ENCODE data around the gene NUP188. TPM values are rescaled to one million over a fixed set of nuclear protein-coding genes. Genes with fewer than 3 reads are reported as not detected.
A peak's percentile ranks its signal among the peaks of the same experiment; 100 is the strongest.

The NUP188 gene
- total and polyA plus RNA-seq, 2 of the 13 experiments (the other 11 are each of a cell fraction or from before 2014, with no cell fraction given) = 28.0 to 38.5 TPM

- Histone ChIP-seq H3K9ac (ENCODE audit: insufficient read depth, low read depth, low read length) (peak overlapping the region; percentile 14), H3K27ac (ENCODE audit: extremely low read length, insufficient read depth, low read length) (peak overlapping the region; percentile 74), H3K27me3 (ENCODE audit: control insufficient read depth in 1 of 2, insufficient read depth in 2 of 2, low read length in 2 of 2) (no peaks in the 10 kb centered on the region), H3K4me3 (replicated peaks in 1 of 3; ENCODE audit: insufficient read depth in 1 of 3, low read depth in 2 of 3, low read length in 3 of 3) (peak overlapping the region in 1 of 3 experiments; percentile 33; a peak in 1 of 6 replicates), H3K9me3 (ENCODE audit: low read length) (no peaks in the 10 kb centered on the region), H3K4me1 (ENCODE audit: insufficient read depth, low read length) (peaks cover 97% of the 10 kb centered on the region), H3K36me3 (replicated peaks in 1 of 2; ENCODE audit: control insufficient read depth in 1 of 2, insufficient read depth in 2 of 2, low read length in 2 of 2) (peaks cover 7 to 16% of the 10 kb centered on the region in 2 experiments), H2AFZ (ENCODE audit: low read length) (no peak overlapping the region), H3K79me2 (ENCODE audit: insufficient read depth, low read length) (peaks cover 9% of the 10 kb centered on the region), H4K20me1 (ENCODE audit: insufficient read depth, low read length) (no peaks in the 10 kb centered on the region), H3K4me2 (ENCODE audit: low read depth, low read length) (peak overlapping the region; percentile 27; the same call in 1 of the 2 replicates)
- DNase-seq (ENCODE audit: low spot score) (no peak), FAIRE-seq (no peak), ATAC-seq (no peak)
- ChIA-PET CTCF (ENCODE audit: low intra/inter-chr PET ratio, low total read pairs) (no interaction called here), POLR2A (interaction anchor here (0.7 to 1.1 kb wide), 2 partner anchors 31 to 35 kb away, joined by 3 to 4 read pairs; no protein-coding TSS in a partner anchor)
- BruUV-seq (replicated peaks) = no TSS peak
- 97% methylated on average over 9 of the region's 18 CpGs for WGBS (ENCODE audit: low lambda C conversion rate)
- in situ Hi-C loops (cut with HindIII; ENCODE audit: extremely low pct_ligation_motif_present, low pct_unique_long_range_greater_than_20kb) (no loop called here), intact Hi-C loops (cut with micrococcal nuclease; ENCODE audit: unreplicated experiment) (no loop called here)
- TF ChIP-seq CHD4 (IDR thresholded peaks at IDR 0.05; ENCODE audit: borderline replicate concordance, low read length) (no peak), ZNF225 (CRISPR knock-in tag; IDR thresholded peaks at IDR 0.05) (peak; percentile 27; the same call in 1 of the 2 replicates), HOXA7 (CRISPR knock-in tag; IDR thresholded peaks at IDR 0.05) (no peak), ZFP36L1 (CRISPR knock-in tag; IDR thresholded peaks at IDR 0.05) (no peak), ZNF30 (CRISPR knock-in tag; IDR thresholded peaks at IDR 0.05) (no peak), ZC3H13 (CRISPR knock-in tag; IDR thresholded peaks at IDR 0.05) (no peak), ZFP91 (CRISPR knock-in tag; IDR thresholded peaks at IDR 0.05; ENCODE audit: borderline replicate concordance) (peak; percentile 15; the same call in 1 of the 2 replicates), ZNF558 (CRISPR knock-in tag; IDR thresholded peaks at IDR 0.05; ENCODE audit: borderline replicate concordance) (no peak), ZNF335 (CRISPR knock-in tag; IDR thresholded peaks at IDR 0.05) (no peak), ZFX (CRISPR knock-in tag; IDR thresholded peaks at IDR 0.05; ENCODE audit: low read depth) (no peak)
- TF ChIP-seq, protein P1, sequence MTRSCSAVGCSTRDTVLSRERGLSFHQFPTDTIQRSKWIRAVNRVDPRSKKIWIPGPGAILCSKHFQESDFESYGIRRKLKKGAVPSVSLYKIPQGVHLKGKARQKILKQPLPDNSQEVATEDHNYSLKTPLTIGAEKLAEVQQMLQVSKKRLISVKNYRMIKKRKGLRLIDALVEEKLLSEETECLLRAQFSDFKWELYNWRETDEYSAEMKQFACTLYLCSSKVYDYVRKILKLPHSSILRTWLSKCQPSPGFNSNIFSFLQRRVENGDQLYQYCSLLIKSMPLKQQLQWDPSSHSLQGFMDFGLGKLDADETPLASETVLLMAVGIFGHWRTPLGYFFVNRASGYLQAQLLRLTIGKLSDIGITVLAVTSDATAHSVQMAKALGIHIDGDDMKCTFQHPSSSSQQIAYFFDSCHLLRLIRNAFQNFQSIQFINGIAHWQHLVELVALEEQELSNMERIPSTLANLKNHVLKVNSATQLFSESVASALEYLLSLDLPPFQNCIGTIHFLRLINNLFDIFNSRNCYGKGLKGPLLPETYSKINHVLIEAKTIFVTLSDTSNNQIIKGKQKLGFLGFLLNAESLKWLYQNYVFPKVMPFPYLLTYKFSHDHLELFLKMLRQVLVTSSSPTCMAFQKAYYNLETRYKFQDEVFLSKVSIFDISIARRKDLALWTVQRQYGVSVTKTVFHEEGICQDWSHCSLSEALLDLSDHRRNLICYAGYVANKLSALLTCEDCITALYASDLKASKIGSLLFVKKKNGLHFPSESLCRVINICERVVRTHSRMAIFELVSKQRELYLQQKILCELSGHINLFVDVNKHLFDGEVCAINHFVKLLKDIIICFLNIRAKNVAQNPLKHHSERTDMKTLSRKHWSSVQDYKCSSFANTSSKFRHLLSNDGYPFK (CRISPR knock-in tag; IDR thresholded peaks at IDR 0.05; ENCODE audit: borderline replicate concordance) = peak; percentile 30; the same call in 1 of the 2 replicates
- TF ChIP-seq, protein P2, sequence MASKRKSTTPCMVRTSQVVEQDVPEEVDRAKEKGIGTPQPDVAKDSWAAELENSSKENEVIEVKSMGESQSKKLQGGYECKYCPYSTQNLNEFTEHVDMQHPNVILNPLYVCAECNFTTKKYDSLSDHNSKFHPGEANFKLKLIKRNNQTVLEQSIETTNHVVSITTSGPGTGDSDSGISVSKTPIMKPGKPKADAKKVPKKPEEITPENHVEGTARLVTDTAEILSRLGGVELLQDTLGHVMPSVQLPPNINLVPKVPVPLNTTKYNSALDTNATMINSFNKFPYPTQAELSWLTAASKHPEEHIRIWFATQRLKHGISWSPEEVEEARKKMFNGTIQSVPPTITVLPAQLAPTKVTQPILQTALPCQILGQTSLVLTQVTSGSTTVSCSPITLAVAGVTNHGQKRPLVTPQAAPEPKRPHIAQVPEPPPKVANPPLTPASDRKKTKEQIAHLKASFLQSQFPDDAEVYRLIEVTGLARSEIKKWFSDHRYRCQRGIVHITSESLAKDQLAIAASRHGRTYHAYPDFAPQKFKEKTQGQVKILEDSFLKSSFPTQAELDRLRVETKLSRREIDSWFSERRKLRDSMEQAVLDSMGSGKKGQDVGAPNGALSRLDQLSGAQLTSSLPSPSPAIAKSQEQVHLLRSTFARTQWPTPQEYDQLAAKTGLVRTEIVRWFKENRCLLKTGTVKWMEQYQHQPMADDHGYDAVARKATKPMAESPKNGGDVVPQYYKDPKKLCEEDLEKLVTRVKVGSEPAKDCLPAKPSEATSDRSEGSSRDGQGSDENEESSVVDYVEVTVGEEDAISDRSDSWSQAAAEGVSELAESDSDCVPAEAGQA (IDR thresholded peaks at IDR 0.05; ENCODE audit: low read depth) = no peak
- TF ChIP-seq, protein P2 (CRISPR knock-in tag; IDR thresholded peaks at IDR 0.05; ENCODE audit: borderline replicate concordance) = no peak
Observed at GRCh38 chr9:128916204-128916603, 31.3 kb upstream of the NUP188 start.

Data from HepG2 (cell line).